ENCODE measurements around the gene CDH13.

The CDH13 gene

GRCh38 chr16:83029467-83029866, 402.7 kb downstream of the CDH13 start:
- FAIRE-seq (no peak), DNase-seq (ENCODE audit: low spot score) (no peak)

DNA sequence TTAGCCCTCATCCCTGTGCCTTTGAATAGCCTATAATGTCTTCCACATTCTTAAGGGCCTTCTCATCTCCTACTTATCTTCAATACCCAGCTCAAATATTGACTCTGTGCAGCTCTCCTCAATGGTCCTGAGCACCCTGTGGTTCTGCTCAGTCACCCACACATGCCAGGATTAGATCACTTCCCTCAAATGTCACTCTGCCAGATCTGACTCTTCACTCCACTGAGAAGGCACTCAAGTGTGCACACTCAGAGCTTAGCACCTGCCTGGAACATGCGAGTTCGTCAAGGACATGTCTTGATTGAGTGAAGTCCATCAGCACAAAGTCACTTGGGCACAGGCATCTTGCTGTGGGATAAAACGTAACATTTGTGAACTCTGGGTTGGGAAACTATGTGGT, 404.8 kb downstream of the CDH13 start:
- FAIRE-seq: no peak
- DNase-seq (ENCODE audit: low spot score): peak; percentile 7

GRCh38 chr16:83037102-83037501, 410.3 kb downstream of the CDH13 start:
- FAIRE-seq: no peak

GRCh38 chr16:83037884-83038283, 411.1 kb downstream of the CDH13 start:
- DNase-seq (ENCODE audit: low spot score) (no peak), FAIRE-seq (no peak)

More at GRCh38 chr16:83037102-83037501, 410.3 kb downstream of the CDH13 start:
- DNase-seq (ENCODE audit: low spot score): no peak

DNA sequence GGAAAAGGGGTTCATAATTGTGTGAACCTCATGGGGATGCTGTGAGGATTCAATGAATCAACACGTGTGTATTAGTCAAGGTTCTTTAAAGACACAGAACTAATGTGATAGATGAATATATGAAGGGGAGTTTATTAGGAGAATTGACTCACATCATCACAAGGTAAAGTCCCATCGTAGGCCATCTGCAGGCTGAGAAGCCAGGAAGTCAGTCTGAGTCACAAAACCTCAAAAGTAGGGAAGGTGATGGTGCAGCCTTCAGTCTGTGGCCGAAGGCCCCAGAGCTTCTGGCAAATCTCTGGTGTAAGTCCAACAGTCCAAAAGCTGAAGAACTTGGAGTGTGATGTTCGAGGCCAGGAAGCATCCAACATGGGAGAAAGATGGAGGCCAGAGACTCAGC, 413.4 kb downstream of the CDH13 start:
- DNase-seq (ENCODE audit: low spot score): peak; percentile 48
- FAIRE-seq: no peak

DNA sequence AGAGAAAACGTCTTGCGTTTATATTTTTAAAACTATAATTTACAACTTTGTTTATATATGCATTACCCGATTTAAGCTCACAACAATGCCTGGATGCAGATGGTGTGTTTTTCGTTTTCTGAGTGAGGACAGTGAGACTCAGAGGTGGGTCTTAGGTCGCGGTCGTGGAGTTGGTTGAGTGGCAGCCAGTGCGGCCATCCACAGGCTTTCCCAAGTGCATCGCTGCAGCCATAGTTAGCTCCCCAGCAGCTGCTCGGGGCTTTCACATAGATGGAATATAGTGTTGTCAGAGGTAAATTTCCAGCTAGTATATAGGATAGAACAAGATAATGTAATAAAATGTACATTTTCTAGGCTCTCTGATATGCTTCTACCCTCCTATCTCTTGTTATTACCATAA, 417.8 kb downstream of the CDH13 start:
- FAIRE-seq (no peak), DNase-seq (ENCODE audit: low spot score) (no peak)

- DNase-seq (ENCODE audit: low spot score): no peak
- no peak for FAIRE-seq
Observed at GRCh38 chr16:83045790-83046189, 419.0 kb downstream of the CDH13 start.

DNA sequence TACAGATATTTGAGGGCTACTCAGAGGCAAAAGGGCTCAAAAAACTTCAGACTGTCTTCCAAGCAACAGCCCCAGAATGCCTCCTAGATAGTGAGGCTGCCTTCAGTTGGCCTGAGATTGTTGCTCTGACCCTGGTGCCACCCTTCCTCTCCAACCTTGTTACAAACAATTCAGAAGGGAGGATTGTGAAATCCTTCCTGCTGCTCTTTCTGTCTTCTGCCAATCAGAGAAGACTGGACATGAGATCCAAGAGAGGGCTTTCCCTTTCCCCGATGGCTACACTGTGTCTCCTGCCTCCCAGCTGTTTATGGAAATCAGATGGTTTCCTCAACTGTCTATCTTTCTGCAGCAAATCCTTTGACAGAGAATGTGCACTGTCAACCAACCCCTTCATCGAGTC, 419.9 kb downstream of the CDH13 start:
- no peak for DNase-seq (ENCODE audit: low spot score)
- FAIRE-seq: no peak

- no peak for DNase-seq (ENCODE audit: low spot score)
- no peak for FAIRE-seq
Observed at GRCh38 chr16:83051451-83051850, 424.7 kb downstream of the CDH13 start.

GRCh38 chr16:83054283-83054682, 427.5 kb downstream of the CDH13 start:
- FAIRE-seq: no peak
- no peak for DNase-seq (ENCODE audit: low spot score)

DNA sequence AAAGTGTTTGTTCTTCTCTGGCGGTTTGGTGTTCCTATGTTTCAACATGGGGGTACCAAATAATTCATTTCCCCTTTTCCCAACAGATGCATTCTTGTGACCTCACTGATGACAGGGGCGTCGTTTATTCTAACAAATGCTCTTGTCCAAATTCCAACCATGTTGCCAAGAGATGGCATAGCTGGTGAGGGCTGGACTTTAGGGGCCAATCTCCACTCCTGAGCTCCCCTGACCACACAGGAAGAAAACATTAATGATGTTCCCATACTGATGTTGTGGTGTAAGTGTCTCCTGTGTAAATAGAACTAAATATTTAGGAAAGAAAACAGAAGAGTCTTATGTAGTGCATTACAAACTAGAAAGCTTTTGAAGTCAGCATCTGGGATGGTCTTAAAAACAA, 431.6 kb downstream of the CDH13 start:
- DNase-seq (ENCODE audit: low spot score) (no peak), FAIRE-seq (no peak)

- no peak for DNase-seq (ENCODE audit: low spot score)
- no peak for FAIRE-seq
Observed at GRCh38 chr16:83059237-83059636, 432.5 kb downstream of the CDH13 start.

DNA sequence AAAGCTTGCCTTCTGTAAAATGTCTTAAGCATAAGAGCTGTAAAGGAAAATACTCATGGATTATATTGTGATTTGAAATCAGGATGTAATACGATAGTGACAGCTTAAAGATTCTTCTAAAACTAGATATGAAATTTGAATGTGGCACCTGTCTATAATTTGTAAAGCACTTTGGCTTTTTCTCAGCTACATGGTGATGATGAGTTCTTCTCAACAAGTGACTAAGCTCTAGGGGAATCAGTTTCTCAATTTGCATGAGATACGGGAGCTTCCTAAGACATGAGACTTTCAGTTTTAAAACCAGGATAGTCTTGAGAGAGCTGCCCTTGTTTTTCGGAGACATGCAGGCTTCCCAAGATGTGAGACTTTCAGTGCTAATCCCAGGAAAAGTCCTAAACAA, 439.2 kb downstream of the CDH13 start:
- no peak for FAIRE-seq
- no peak for DNase-seq (ENCODE audit: low spot score)

- FAIRE-seq: no peak
- no peak for DNase-seq (ENCODE audit: low spot score)
Observed at GRCh38 chr16:83066881-83067280, 440.1 kb downstream of the CDH13 start.

GRCh38 chr16:83068686-83069085, 441.9 kb downstream of the CDH13 start:
- no peak for DNase-seq (ENCODE audit: low spot score)
- FAIRE-seq: no peak

GRCh38 chr16:83070416-83071209, 443.8 kb downstream of the CDH13 start:
- no peak for FAIRE-seq
- DNase-seq (ENCODE audit: low spot score): no peak

GRCh38 chr16:83075956-83076355, 449.2 kb downstream of the CDH13 start:
- no peak for DNase-seq (ENCODE audit: low spot score)
- FAIRE-seq: no peak

GRCh38 chr16:83083361-83083760, 456.6 kb downstream of the CDH13 start:
- FAIRE-seq (no peak), DNase-seq (ENCODE audit: low spot score) (no peak)

DNA sequence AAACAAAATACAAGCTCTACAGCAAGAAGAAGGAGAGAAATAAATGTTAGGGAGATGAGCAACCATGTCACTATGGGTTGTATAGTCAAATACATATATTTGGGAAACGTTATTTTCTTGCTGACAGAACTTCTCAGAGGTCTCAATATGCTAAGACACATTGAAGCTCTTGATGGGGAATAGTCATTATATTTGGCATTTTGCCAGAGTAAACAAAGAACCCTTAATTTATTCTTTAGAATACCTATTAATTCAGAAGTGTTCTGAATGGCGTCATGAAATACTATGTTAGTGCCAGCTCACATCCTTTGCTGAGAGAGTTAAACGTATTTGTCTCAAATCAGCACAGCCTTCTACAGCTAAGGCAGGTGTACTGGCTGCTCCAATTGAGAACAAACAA, 458.9 kb downstream of the CDH13 start:
- FAIRE-seq: no peak
- DNase-seq (ENCODE audit: low spot score): no peak

DNA sequence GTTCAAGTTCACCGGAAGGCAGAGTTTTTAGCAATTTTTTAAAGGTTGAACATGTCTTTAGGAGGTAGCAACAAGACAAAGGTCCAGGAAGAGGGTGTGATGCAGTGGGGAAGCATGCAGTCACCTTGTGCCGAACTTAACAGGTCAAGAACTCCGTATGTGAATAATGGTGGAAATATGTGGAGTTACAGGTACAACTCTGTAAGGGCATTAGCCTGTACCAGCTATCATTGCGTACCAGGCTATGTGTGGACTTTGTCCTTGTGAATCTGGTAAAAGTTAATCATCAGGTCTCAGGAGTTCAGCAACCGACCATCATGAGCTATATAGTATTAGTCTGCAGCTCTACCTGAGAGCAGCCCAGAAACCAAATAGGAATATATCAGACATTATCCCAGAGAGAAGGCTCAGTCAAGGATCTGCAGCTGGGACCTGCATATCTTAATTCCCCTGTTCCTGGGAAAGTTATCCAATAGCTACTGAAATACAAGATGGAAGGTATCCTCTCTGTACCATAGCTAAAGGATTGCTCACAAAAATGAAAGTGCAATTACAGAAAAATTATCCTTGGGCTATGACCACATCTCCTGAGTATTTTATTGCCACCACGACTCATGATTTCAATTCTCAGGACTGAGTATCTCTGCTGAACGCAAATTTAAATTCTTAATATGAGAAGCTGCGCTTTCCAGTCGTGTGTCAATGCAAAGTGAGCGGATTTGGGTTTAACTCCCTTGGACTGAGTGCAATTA, 469.3 kb downstream of the CDH13 start:
- FAIRE-seq (no peak), DNase-seq (ENCODE audit: low spot score) (peak; percentile 5)

GRCh38 chr16:83098536-83098935, 471.8 kb downstream of the CDH13 start:
- FAIRE-seq: no peak
- DNase-seq (ENCODE audit: low spot score): no peak

- DNase-seq (ENCODE audit: low spot score) (no peak), FAIRE-seq (no peak)
Observed at GRCh38 chr16:83100679-83101078, 473.9 kb downstream of the CDH13 start.

DNA sequence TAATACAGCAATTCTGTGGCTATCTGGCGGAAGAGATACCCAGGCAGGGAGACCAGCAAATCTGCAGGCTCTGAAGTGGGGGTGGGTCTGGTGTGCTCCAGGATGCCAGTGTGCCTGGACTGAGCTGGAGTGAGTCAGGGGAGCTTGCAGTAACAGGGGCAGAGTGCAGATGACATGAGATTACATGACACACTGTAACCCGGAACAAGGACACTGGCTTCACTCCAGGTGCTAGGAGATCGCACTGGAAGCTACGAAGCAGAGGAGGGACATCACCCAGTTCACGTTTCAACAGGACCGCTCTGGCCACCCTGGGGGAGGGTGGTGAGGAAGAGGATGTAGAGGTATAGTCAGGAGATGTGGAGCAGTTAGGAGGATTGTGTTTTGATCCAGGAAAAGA, 475.6 kb downstream of the CDH13 start:
- FAIRE-seq: no peak

More for the DNA sequence above, 475.6 kb downstream of the CDH13 start:
- no peak for DNase-seq (ENCODE audit: low spot score)

Data from RCC 7860 (cell line).